ENCODE measurements around the gene KIF5C.
A peak's percentile ranks its signal among the peaks of the same experiment; 100 is the strongest.

KIF5C gene

DNA sequence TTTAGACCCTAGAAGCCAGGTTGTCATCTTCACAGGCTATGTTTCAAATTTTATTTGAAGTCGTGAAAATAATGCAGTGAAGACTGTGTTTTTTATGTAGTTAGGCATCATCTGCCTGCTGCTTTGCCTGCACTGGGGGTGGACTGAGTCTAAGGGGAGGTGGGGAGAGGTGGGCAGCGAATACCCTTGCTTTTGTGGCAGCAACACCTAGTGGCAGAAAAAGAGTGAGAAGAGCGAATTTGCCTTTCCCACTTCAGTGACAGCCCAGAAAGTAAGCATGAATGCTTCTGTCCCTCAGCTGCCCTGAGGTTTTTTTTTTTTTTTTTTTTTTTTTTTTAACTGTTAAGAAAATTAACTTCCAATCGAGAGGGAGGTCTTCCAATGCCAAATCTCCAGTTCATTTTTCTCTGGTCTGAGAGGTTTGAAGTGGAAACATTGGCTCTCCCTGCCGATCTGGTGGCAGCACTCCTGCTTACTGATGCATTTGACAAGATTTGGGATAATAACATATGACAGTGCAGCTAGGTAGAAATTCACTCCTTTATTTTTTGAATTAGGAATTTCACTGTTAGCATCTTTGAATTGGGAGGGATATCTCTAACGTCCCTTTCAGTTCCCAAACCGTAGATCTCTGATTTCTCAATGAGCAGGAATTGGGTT lies 103.1 kb downstream of the KIF5C start:
- ChIA-PET CTCF (interaction anchor here (0.7 kb wide), 1 partner anchor 39 kb away, joined by 3 read pairs; no protein-coding TSS in a partner anchor), POLR2A (no interaction called here)
- Histone ChIP-seq H3K27ac (ENCODE audit: extremely low read depth, low read depth, low read length) (no peak overlapping the region), H3K4me3 (ENCODE audit: low read depth, low read length) (no peak overlapping the region), H3K4me1 (ENCODE audit: control insufficient read depth, insufficient read depth, low read length) (no peaks in the 10 kb centered on the region), H3K36me3 (ENCODE audit: control insufficient read depth in 2 of 2, insufficient read depth in 1 of 2, low read length in 2 of 2) (peaks cover 3 to 73% of the 10 kb centered on the region in 2 experiments; a peak in 2 of 3 replicates), H3K9me3 (ENCODE audit: control insufficient read depth, insufficient read depth, low read depth, low read length) (no peaks in the 10 kb centered on the region)
- TF ChIP-seq ZNF621 (tag by site-specific recombination; IDR thresholded peaks at IDR 0.05), result no peak
- 0 out of 2 replicates have a peak, but pooled peaks have one; percentile 10 for TF ChIP-seq PRDM1 (tag by site-specific recombination; IDR thresholded peaks at IDR 0.05)

DNA sequence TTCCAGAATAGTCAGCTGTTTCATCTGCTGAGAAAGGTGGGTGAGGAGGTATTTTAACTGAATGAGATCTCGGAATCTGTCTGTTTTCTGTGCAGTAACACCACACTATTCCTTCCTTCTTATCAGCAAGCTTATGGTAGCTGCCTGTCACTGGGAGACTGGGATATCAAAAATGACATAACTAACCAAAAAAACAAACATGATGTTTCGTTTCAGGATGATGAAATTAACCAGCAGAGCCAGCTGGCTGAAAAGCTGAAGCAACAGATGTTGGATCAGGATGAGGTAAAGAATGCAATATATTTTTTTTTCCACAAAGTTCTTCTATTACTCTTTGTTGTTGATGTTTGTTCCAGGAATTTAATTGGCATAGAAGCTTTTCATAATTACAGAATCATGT lies 103.7 kb downstream of the KIF5C start:
- POLR2A ChIA-PET, result no interaction called here
- no peak overlapping the region for H3K27ac ChIP-seq (ENCODE audit: extremely low read depth, low read depth, low read length)
- no peak overlapping the region for H3K4me3 ChIP-seq (ENCODE audit: low read depth, low read length)
- H3K4me1 ChIP-seq (ENCODE audit: control insufficient read depth, insufficient read depth, low read length), result no peaks in the 10 kb centered on the region
- H3K36me3 ChIP-seq (ENCODE audit: control insufficient read depth in 2 of 2, insufficient read depth in 1 of 2, low read length in 2 of 2), result peaks cover 3 to 73% of the 10 kb centered on the region in 2 experiments; a peak in 2 of 3 replicates
- CTCF ChIA-PET, result interaction anchor here (0.6 to 0.7 kb wide), 2 partner anchors 39 to 470 kb away, joined by 3 to 4 read pairs; no protein-coding TSS in a partner anchor
- H3K9me3 ChIP-seq (ENCODE audit: control insufficient read depth, insufficient read depth, low read depth, low read length), result no peaks in the 10 kb centered on the region
- TF ChIP-seq, protein P1, sequence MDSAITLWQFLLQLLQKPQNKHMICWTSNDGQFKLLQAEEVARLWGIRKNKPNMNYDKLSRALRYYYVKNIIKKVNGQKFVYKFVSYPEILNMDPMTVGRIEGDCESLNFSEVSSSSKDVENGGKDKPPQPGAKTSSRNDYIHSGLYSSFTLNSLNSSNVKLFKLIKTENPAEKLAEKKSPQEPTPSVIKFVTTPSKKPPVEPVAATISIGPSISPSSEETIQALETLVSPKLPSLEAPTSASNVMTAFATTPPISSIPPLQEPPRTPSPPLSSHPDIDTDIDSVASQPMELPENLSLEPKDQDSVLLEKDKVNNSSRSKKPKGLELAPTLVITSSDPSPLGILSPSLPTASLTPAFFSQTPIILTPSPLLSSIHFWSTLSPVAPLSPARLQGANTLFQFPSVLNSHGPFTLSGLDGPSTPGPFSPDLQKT (IDR thresholded peaks at IDR 0.05; ENCODE audit: borderline replicate concordance, low read depth, low read length), result no peak
- peak; percentile 59 for TF ChIP-seq SCRT2 (tag by site-specific recombination; IDR thresholded peaks at IDR 0.05)

DNA sequence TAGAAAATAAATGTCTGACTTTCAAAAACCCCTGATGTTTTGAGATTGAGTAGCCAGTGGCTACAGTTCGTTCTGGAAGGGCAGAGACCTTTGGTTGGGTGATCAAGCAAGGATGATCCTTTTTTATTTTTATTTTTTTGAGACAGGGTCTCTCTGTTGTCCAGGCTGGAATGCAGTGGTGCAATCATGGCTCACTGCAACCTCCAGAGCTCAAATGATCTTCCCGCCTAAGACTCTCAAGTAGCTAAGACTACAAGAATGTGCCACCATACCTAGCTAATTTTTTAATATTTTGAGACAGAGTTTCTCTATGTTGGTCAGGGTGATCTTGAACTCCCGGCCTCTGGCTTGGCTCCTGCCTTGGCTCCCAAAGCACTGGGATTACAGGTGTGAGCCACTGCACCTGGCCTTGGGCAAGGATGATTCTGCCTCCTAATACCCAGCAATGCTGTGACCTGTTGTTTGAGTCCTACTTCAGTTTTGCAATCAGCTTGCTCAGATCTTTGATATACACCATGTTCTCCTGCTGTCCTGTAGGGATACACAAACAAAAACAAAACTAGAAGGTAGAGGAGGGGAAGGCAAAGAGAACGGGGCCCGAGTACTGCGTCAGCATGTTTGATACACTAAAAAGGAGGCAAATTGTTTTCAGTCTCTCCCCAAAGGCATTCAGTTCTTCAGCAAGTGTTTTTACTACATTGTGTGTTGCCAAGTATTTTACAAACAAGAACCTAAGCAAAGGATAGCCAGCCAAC lies 104.3 kb downstream of the KIF5C start:
- ChIA-PET CTCF (interaction anchor here (0.6 kb wide), 1 partner anchor 470 kb away, joined by 4 read pairs; no protein-coding TSS in a partner anchor), POLR2A (no interaction called here)
- H3K4me1 ChIP-seq (ENCODE audit: control insufficient read depth, insufficient read depth, low read length), result no peaks in the 10 kb centered on the region
- no peak overlapping the region for H3K4me3 ChIP-seq (ENCODE audit: low read depth, low read length)
- no peaks in the 10 kb centered on the region for H3K9me3 ChIP-seq (ENCODE audit: control insufficient read depth, insufficient read depth, low read depth, low read length)
- H3K27ac ChIP-seq (ENCODE audit: extremely low read depth, low read depth, low read length), result no peak overlapping the region
- peaks cover 3 to 73% of the 10 kb centered on the region in 2 experiments for H3K36me3 ChIP-seq (ENCODE audit: control insufficient read depth in 2 of 2, insufficient read depth in 1 of 2, low read length in 2 of 2)
- TF ChIP-seq SCRT2 (tag by site-specific recombination; IDR thresholded peaks at IDR 0.05) (no peak), ZNF660 (tag by site-specific recombination; IDR thresholded peaks at IDR 0.05) (no peak), ZNF776 (tag by site-specific recombination; IDR thresholded peaks at IDR 0.05; ENCODE audit: borderline replicate concordance) (no peak), ZNF146 (tag by site-specific recombination; IDR thresholded peaks at IDR 0.05) (no peak), ZNF416 (tag by site-specific recombination; IDR thresholded peaks at IDR 0.05) (no peak)
- TF ChIP-seq, protein P2, sequence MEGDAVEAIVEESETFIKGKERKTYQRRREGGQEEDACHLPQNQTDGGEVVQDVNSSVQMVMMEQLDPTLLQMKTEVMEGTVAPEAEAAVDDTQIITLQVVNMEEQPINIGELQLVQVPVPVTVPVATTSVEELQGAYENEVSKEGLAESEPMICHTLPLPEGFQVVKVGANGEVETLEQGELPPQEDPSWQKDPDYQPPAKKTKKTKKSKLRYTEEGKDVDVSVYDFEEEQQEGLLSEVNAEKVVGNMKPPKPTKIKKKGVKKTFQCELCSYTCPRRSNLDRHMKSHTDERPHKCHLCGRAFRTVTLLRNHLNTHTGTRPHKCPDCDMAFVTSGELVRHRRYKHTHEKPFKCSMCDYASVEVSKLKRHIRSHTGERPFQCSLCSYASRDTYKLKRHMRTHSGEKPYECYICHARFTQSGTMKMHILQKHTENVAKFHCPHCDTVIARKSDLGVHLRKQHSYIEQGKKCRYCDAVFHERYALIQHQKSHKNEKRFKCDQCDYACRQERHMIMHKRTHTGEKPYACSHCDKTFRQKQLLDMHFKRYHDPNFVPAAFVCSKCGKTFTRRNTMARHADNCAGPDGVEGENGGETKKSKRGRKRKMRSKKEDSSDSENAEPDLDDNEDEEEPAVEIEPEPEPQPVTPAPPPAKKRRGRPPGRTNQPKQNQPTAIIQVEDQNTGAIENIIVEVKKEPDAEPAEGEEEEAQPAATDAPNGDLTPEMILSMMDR (tag by site-specific recombination; IDR thresholded peaks at IDR 0.05), result no peak

DNA sequence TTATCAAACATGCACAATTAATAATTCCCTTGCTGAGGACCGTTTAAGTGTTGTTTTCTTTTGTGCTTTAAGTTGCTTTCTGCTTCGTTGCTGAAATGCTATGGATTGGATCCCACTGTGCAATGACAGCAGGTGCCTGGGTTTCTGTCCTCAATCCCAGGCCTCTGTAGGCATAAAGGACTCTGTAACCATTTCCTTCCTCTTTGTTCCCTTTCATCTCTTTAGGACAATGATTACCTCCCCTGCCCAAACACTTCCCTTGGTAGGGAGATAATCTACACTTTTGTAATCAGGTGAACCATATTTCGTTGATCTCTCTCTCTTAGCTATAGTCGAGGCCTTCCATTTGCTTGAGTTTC lies 104.9 kb downstream of the KIF5C start:
- TF ChIP-seq EGR2 (tag by site-specific recombination; IDR thresholded peaks at IDR 0.05; ENCODE audit: low read depth), result no peak
- TF ChIP-seq ZNF585B (tag by site-specific recombination; IDR thresholded peaks at IDR 0.05), result no peak
- no peak for TF ChIP-seq YY2 (tag by site-specific recombination; IDR thresholded peaks at IDR 0.05)
- TF ChIP-seq MEIS1 (CRISPR knock-in tag; IDR thresholded peaks at IDR 0.05; ENCODE audit: borderline replicate concordance), result no peak
- no peak for TF ChIP-seq ZNF658 (tag by site-specific recombination; IDR thresholded peaks at IDR 0.05)
- TF ChIP-seq ZNF391 (tag by site-specific recombination; IDR thresholded peaks at IDR 0.05; ENCODE audit: borderline replicate concordance, low read depth), result no peak
- TF ChIP-seq SP3 (tag by site-specific recombination; IDR thresholded peaks at IDR 0.05), result no peak
- TF ChIP-seq KLF16 (tag by site-specific recombination; IDR thresholded peaks at IDR 0.05), result no peak
- TF ChIP-seq, protein P3, sequence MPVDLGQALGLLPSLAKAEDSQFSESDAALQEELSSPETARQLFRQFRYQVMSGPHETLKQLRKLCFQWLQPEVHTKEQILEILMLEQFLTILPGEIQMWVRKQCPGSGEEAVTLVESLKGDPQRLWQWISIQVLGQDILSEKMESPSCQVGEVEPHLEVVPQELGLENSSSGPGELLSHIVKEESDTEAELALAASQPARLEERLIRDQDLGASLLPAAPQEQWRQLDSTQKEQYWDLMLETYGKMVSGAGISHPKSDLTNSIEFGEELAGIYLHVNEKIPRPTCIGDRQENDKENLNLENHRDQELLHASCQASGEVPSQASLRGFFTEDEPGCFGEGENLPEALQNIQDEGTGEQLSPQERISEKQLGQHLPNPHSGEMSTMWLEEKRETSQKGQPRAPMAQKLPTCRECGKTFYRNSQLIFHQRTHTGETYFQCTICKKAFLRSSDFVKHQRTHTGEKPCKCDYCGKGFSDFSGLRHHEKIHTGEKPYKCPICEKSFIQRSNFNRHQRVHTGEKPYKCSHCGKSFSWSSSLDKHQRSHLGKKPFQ (tag by site-specific recombination; IDR thresholded peaks at IDR 0.05), result no peak
- Histone ChIP-seq H3K4me1 (ENCODE audit: control insufficient read depth, insufficient read depth, low read length) (no peaks in the 10 kb centered on the region), H3K27ac (ENCODE audit: extremely low read depth, low read depth, low read length) (no peak overlapping the region), H3K36me3 (ENCODE audit: control insufficient read depth in 2 of 2, insufficient read depth in 1 of 2, low read length in 2 of 2) (peaks cover 3 to 71% of the 10 kb centered on the region in 2 experiments), H3K4me3 (ENCODE audit: low read depth, low read length) (no peak overlapping the region), H3K9me3 (ENCODE audit: control insufficient read depth, insufficient read depth, low read depth, low read length) (no peaks in the 10 kb centered on the region)
- CTCF ChIA-PET, result no interaction called here
- POLR2A ChIA-PET, result no interaction called here
